GM21367 (cell line): ENCODE measurements around the gene DMXL2.
"Not testable (repeated sequence)": the region's sequence is repeated elsewhere in the genome, so short reads cannot be mapped to it uniquely, and the experiment has no call there.

Source experiments
- ATAC-seq: cut with Tn5 transposase; IDR thresholded peaks from one replicate; pipeline ENCODE4 v1.9.1; 2021; ENCODE audit not compliant: unreplicated experiment

Gene DMXL2

DNA sequence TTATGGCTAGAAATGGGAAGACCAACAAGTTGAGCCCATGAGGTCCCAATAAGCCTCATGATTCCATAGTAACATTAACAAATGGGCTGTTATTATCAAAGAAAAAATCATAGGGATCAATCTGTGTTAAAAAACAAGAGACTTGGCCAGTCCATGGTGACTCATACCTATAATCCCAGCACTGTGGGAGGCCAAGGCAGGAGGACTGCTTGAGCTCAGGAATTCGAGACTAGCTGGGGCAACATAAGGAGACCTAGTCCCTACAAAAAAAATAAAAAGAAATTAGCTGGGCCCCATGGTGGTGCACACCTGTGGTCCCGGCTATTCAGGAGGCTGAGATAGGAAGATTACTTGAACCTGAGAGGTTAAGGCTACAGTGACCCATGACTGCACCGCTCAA, 124.8 kb downstream of the DMXL2 start:
- ATAC-seq: no peak

DNA sequence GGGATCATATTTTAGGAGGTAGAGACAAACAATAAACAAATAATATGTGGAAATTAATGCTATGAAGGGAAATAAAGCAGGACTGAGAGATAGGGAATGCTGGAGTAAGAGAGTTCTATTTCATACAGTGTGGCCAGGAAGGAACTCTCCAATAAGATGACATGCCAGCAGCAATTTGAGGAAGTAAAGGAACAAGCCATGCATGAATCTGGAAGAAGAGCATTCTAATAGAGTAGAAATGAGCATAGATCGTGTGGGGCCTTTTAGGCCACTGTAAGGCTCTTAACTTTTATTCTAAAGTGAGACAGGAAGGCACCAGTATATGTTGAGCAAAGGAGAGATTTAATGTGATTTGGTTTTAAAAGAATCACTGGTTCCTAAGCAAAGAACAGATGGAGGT, 126.3 kb downstream of the DMXL2 start:
- ATAC-seq: no peak

DNA sequence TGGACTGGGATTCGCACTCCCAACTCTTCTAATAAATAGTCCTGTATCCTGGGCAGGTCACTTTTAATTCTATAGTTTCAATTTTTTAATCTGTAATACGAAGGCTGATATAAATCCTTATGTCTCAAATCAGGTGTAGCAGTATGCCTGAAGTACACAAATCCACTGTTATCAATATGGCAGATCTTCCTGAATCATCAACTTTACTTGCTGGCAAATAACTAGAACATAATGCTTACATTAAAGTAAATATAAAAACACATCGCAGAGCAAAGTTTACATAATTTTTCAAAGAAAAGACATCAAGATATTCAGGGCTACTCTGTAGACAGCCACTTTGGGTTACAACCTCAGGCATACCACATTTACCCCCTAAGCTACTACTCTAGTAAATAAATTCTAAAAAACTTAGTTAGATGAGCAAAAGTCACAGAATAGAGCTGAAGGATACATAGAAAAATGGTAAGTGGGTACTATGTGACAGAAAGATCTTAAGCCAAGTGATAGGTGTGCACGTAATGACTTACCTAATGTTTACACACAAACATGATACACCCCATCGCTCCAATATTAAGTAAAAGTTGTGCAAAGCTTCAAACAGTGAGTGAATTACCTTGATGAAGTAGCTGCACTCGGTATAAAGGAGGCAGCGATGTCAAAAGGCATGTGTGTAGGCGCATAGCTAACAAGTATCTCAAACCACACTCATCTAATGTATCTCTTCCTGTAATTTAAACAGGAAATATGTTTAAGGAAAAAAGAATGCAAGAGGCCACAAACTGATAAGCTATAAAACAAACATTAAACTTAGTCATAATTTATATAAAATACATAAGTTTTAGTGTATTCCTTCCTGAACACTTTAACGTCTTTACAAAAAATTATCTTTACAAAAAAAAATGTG, 127.9 kb downstream of the DMXL2 start:
- no peak for ATAC-seq

DNA sequence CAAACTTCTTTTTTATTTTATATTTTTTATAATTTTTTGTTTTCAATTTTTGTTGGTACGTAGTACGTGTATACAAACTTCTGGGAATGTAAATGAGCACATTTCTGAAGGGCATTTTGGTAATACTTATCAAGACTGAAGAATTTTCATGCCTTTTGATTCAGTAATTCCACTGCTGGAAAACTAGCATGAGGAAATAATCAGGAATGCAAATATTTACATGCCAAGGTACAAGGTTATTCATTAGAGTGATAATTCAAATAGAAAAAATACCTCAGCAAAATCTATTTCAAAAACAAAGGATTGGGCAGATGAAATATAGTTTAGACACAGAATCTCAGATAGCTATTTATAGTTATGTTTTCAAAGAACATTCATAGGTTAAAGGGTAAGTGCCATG, 128.7 kb downstream of the DMXL2 start:
- no peak for ATAC-seq

DNA sequence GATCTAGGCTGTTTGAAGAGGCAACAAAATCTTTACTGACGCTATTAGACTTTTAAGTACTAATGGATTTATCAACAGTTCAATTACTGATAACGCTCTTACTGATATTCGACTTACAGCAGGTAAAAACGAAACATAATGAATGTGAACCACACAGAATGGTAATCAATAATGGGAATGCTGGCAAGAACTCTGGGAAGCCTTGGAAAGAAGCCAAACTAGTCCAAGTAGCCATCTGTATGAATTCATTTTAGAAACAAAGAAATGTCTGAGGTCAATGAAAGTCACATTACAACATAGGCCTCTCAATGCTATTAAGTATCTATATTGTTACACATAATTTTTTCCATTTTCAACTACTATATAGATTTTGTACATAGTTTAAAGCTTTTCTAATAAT, 130.0 kb downstream of the DMXL2 start:
- no peak for ATAC-seq

DNA sequence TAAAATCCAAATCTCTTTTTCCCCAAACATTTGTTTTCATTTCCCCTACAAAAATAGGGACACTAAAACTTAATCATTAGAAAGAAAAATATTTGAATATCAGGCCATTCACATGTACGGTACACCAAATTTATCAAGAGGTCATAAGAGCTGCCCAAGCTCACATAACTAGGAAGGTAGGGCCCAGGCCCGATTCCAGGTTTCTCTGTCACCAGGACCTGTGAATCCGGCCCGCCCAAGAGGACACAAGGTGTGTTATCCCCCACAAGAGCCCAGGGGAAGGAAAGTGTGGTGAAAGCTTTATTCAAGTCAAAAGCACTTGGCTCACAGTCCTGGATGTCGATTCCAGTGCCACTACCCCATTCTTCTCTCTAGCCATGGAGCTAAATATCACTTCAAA, 130.6 kb downstream of the DMXL2 start:
- no peak for ATAC-seq

DNA sequence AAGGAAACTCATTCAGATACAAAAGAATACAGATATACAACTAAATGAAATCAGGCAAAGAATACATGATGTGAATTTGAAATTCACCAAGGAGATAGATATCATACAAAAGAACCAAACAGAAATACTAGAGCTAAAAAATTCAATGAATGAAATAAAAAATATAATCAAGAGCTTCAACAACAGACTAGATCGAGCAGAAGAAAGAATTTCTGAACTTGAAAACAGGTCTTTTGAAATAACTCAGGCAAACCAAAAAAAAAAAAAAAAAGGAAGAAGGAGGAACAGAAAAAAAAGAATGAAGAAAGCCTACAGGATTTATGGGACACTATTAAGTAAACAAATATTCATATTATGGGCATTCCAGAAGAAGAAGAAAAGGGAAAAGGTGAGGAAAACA, 137.8 kb downstream of the DMXL2 start:
- no peak for ATAC-seq

DNA sequence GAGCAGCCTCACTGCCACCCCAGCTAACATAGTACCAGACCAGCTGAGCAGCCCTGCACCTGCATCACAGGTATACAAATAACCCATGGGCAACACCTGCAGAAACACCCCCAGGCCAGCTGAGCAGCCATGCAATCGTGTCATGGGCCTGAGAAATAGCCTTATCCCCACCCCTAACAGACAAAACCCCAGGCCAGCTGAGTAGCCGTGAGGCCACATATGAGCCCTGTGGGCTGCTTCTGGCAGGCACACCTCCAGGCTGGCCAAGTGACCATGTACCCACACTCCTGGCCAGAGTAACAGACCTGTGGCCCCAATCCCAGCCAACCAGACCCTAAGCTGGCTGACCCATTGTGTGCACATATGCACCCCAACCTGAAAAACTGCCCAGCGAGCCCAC, 138.6 kb downstream of the DMXL2 start:
- no peak for ATAC-seq

DNA sequence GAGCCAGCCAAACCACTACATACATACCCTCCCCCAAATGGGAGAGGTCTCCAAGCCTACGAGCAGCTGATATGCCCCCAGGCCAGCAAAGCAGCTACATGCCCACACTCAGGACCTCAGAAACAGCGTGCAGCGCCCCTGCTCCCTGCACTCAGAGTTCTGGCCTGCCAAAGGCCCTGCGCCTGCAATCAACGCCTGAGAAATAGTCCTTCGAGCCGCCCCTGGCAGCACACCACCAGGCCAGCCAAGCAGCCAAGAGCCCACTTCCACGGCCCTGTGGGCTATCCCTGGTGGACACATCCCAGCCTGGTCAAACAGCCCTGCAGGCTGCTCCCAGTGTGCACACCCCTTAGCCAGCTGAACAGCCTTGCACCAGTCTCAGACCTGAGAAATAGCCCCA, 139.1 kb downstream of the DMXL2 start:
- ATAC-seq: no peak

DNA sequence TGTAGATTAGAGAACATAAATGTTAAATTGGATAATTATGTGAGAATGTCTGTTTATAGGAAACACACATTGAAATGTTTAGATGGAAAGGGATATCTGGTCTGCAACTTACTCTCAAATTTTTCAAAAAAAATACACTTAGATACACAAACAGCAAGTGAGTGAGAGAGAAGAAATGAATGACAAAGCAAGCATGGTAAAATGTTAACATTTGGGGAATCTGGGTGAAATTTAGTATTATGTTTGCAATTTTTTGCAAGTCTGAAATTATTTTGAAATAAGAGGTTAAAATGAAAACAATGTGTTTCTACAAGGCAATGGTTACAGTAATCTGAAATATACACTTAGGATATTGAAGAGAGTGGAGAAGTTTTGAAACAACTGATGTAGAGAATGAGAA, 146.8 kb downstream of the DMXL2 start:
- no peak for ATAC-seq

DNA sequence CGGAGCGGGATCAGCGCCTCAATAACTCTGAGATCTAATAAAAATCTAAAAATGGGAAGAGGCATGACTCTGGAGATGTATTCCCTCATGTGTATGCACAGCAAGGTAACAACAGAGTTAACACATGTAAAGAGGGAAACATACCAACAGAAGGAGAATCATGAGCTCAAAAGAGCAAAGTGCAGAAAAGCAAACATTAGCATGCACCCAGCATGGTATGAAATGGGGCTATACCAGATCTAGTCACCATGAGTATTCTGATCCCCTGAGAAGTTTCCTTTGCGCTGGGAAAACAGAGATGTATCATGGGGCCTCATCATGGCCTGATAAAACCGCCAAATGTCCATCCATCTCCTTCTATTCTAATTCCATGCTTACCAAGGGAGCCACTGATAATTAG, 152.1 kb downstream of the DMXL2 start:
- ATAC-seq: no peak

DNA sequence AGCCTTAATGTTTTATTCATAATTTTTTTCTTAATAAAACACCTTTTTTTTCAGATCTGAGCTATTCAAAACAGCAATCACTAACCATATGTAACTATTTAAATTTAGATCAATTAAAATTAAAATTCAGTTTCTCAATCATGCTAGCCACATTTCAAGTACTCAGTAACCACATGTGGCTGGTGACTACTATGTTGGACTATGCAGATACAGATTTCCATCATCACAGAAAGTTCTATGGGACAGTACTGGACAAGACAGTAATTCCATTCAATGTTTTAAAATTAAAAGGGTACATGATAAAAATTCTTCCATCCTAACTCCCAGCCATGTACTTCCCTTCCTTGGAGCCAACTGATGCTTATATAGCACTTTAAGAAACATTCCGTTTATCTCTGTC, 161.8 kb downstream of the DMXL2 start:
- ATAC-seq: no peak

DNA sequence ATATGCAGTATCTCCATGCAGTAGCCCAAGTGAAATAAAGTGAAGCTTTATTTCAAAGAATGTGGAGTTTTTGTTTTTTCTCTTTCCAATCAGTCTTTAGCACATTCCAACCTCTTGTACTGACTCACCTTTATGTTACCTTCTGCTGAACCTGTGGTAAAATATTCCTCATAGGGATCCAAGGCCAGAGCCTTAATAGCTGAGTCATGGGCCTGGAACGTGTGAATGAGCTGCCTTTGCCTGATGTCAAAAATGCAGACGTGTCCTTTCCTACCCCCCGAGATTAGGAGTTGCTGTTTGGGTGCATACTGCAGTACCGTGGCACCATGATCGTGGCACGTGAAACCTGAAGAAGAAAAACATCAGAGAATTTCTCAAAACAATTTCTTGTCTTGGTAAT, 172.6 kb downstream of the DMXL2 start:
- no peak for ATAC-seq

DNA sequence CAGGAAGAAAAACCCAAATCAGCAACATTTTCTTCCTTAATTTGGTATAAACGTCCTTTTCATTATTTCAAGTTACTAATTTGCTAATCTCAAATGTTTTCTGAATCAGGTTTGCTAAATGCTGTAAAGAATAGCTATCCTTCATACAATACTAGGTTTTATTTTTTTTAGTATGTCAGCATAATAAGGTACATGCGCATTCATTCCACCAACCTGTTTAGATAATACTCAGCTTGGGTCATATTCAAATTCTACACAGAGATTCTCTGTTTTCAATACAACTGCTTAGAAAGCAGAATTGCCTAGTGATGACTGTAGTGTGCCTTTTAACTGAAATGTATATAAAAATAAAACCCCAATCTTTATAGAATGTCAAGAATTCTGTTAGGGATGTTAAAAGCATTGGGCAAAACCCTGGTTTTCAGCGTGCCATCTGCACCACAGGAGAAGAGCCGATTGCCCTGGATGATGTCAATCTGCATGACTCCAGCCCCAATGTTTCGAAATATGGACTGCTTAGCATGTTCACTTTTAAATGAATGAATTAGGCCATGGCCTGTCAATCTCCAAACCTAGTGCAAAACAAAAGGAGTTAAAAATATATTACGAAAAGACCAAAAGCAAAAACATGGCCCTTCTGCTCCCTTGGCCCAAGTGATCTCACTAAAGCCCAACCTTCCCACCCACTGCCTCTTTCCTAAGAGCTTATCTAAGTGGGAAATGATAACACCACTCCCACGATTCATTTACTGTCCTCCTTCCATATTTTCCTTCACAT, 173.8 kb downstream of the DMXL2 start:
- ATAC-seq: no peak

DNA sequence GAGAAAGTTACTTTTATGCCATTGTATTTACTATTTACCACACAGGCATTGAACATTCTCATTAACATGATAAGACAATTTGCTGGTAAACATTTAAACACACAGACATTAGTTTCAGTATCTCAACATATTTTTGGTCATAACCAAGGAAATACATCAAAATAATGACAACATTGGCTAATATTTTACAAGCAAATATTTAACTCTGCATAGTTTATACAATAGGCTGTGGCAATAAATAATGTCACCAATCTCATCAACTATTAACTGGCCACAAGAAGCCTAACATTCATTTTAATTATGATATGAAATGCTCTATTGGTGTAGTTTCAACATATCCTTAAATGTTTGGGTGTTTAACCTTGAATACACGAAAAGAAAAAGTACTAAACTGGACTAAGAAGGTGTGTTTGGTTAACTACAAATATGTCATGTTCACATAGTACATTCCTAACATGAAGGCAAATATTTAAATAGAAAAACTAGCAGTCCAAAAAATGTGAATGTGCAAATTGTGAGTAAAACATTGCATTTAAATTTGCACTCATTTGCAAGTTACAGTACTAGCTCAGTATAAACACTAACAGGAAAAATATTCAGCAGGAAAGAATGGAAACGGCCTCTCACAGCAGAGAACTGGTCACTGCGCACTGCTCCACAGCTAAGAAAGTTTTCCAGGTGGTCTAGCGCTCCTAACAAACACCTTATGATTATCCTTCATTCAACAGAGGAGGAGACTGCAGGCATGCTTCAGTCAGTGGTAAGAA, 174.5 kb downstream of the DMXL2 start:
- no peak for ATAC-seq

DNA sequence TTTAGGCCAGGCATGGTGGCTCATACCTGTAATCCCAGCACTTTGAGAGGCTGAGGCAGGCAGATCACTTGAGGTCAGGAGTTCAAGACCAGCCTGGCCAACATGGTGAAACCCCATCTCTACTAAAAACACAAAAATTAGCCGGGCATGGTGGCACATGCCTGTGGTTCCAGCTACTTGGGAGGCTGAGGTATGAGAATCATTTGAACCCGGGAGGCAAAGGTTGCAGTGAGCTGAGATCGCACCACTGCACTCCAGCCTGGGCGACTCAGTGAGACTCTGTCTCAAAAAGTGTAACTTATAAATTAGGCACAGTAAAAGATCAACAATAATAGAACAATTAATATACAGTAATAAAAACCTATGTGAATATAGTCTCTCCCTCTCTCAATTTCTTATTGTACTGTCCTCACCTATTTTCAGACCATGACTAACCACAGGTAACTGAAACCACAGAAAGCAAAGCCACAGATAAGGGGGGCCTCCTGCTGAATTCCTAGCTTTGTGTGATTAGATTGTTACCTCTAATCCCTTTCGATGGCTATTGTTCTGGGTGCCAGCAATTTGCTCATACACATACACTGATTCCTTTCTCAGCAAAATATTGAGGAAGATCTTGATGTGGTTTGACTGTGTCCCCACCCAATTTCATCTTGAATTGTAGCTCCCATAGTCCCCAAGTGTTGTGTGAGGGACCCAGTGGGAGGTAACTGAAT, 176.4 kb downstream of the DMXL2 start:
- ATAC-seq: not testable (repeated sequence)

DNA sequence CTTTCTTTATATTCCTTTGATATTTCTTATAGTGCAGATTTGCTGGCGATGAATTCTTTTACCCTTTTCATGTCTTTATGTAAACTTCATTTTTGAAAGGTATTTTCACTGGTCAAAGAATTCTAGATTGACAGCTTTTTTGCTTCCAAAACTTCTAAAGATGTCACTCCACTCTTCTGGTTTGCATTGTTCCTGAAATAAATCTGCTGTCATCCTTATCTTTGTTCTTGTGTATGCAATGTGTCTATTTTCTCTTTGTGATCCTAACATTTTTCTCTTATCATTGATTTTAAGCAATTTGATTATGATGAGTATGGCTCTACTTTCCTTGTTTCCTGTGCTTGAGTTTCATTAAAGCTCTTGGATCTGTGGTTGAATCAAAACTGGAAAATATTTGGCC, 177.8 kb downstream of the DMXL2 start:
- ATAC-seq: no peak

DNA sequence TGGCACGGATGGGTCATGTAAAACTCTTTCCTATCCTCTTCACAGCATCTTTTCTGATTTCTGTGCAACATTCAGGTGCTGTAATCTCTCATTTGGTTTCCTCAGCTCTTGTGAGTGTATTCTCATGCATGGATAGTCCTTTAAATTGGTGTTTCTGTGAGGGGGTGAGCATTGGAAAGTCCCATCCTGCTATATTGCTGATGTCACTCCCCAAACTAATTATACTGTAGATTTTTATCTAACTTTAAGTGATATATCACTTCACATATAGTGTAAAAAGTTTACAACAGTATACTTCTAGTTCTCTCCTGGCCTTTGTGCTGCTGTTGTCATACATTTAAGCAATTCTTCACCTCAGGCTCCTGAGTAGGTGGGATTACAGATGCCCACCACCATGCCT, 178.5 kb downstream of the DMXL2 start:
- ATAC-seq: no peak

DNA sequence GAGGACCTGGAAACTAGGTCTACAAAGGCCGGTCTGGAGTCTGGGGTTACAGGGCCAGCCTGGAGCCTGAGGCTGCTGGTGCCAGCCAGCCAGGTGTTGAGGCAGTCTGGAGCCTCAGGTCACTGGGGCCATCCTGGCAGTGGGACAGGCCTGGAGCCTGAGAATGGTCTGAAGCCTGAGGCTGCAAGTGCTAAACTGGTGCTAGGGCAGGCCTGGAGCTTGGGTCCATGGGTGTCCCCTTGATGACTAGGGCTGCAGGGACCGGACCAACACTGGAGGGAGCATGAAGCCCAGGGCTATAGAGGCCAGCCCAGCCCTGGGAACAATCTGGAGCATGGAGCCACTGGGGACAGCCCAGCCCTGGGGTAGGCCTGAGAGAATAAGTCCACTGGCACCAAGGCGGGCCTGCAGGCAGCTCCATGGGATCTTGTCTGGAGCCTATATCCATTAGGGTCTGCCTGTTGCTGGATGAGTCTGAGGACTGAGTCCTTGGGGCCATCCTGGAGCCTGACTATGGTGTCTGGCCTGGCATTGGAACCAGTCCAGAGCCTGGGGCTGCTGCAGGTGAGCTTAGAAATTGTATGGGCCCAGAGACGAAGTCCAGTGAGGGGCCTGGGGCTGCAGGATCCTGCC, 179.2 kb downstream of the DMXL2 start:
- no peak for ATAC-seq

DNA sequence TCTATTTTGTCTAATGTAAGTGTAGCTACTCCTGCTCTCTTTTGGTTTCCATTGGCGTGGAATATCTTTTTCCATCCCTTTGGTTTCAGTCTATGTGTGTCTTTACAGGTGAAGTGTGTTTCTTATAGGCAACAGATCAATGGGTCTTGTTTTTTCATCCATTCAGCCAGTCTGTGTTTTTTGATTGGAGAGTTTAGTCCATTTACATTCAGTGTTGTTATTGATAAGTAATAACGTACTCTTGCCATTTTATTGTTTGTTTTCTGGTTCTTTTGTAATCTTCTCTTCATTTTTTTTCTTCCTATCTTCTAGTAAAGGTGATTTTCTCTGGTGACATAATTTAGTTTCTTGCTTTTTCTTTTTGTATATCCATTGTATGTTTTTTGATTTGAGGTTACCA, 184.0 kb downstream of the DMXL2 start:
- no peak for ATAC-seq
